ENCODE data around the gene CAMK1D.

GRCh38 chr10:12615296-12616220, 266.2 kb downstream of the CAMK1D start:
- no peak for TF ChIP-seq CTCF (IDR thresholded peaks at IDR 0.05; ENCODE audit: low read length)
- TF ChIP-seq EZH2 (IDR thresholded peaks at IDR 0.05; ENCODE audit: borderline replicate concordance, low read length) = no peak
